ENCODE measurements around the gene RRP12.
A peak's percentile ranks its signal among the peaks of the same experiment; 100 is the strongest.

Gene RRP12

GRCh38 chr10:97332591-97333350 is 68.4 kb downstream of the RRP12 start:
- DNase-seq = no peak

GRCh38 chr10:97331153-97331703 is 69.9 kb downstream of the RRP12 start:
- no peak for DNase-seq

GRCh38 chr10:97329766-97330165 is 71.4 kb downstream of the RRP12 start:
- no peak for DNase-seq

- no peak for DNase-seq
Observed at GRCh38 chr10:97328646-97329453, 72.3 kb downstream of the RRP12 start.

GRCh38 chr10:97327348-97328294 is 73.5 kb downstream of the RRP12 start:
- no peak for DNase-seq

GRCh38 chr10:97325754-97326153 is 75.4 kb downstream of the RRP12 start:
- DNase-seq = no peak

GRCh38 chr10:97323501-97323900 is 77.6 kb downstream of the RRP12 start:
- DNase-seq = no peak

GRCh38 chr10:97321804-97322190 is 79.3 kb downstream of the RRP12 start:
- no peak for DNase-seq

GRCh38 chr10:97321032-97321803 is 79.9 kb downstream of the RRP12 start:
- DNase-seq = no peak

GRCh38 chr10:97320480-97321031 is 80.6 kb downstream of the RRP12 start:
- DNase-seq = no peak

- no peak for DNase-seq
Observed at GRCh38 chr10:97319671-97320479, 81.3 kb downstream of the RRP12 start.

- peak; percentile 12 for DNase-seq
Observed at GRCh38 chr10:97318772-97319651, 82.1 kb downstream of the RRP12 start, which contains the start of gene FRAT1. TSS of gene FRAT1 (plus strand) at chr10:97319271. CDS start at chr10:97319454, 183 bp downstream.

GRCh38 chr10:97314671-97315070 is 86.5 kb downstream of the RRP12 start:
- DNase-seq = no peak

GRCh38 chr10:97312897-97313296 is 88.2 kb downstream of the RRP12 start:
- DNase-seq = no peak

GRCh38 chr10:97311111-97311626 is 90.0 kb downstream of the RRP12 start:
- no peak for DNase-seq

GRCh38 chr10:97307866-97308780 is 93.0 kb downstream of the RRP12 start:
- no peak for DNase-seq

- DNase-seq = no peak
Observed at GRCh38 chr10:97307441-97307840, 93.7 kb downstream of the RRP12 start.

Data from NCI-H1694 (cell line).